NCI-H1436 treated with DMSO at 0.1 percent for 48 hours (cell line): ENCODE data around the gene MAP6.
A peak's percentile ranks its signal among the peaks of the same experiment; 100 is the strongest.

Experiments used
- DNase-seq: peaks from one replicate; lab custom pipeline; 2025; lab: John Stamatoyannopoulos, UW

The MAP6 gene

DNA sequence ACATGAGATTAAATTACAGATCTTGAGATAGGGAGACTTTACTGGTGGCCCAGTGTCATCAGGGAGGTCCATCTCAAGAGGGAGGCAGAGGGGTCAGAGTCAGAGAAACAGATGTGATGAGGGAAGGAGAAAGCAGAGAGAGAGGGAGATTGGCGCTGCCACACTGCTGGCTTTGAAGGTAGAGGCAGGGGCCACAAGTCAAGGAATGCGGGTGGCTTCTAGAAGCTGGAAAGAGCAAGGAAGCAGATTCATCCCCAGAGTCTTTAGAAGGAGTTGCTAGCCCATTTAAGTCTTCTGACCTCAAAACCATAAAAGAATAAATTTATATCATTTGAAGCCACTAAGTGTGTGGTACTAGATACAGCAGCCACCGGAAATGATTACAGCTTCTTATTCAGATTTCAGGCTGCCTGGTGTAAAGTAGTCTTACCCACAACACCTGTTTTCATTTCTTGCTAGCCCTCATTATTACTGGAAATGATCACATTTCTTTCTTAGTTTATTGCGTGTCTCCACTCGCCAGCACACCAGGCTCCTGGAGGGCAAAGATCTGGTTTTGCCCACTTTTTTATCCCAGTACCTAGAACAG is 119.4 kb downstream of the MAP6 start:
- DNase-seq = no peak

DNA sequence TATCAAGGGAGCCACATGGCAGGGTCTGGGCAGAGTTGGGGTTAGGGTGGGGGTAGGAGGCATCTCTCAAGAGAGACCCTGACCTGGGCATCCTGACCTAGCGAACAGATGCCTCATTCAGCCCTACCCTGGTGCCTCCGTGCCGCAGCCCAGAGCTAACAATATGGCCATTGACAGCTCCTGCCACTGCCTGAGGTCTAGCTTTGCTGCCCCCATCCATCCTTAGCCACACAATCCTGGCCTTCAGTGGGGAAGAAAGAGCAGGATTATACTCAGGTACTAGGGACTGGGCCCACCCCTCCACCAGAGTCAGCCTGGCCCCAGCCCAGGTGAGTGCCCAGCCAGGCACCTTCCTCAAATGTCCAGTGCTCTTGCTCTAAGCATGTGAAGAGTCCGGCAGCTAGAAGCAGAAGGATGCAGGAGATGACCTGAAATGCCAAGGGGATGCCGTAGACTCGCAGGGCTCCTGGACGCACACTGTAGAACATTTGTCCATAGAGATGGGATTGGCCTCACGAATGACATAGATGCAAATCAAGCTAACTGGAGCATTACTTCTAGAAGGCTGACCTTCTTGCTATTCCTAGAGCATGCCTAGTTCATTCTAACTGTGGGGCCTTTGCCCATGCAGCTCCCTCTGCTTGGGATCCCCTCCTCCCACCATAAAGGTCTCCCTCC is 120.1 kb downstream of the MAP6 start:
- no peak for DNase-seq

DNA sequence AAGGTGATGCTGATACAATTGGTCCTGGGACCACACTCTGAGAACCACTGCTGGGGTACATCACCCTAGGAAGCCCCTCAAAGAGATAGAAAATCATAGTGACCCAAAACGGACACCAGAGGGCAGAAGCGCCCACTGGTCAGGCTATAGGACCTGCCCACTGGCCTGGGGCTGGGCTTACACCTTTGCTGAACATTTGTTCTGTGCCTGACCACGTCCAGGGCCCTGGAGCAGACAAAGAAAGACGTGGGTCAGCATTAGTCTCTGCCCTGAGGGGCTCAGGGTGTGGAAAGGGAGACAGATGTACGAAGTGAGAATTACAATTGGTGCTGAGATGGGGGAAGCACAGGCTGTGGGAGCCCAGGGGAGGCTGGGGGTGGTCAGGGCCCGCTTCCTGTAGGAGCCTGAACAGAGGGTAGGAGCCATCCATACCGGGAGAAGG is 121.2 kb downstream of the MAP6 start:
- DNase-seq = peak; percentile 2

DNA sequence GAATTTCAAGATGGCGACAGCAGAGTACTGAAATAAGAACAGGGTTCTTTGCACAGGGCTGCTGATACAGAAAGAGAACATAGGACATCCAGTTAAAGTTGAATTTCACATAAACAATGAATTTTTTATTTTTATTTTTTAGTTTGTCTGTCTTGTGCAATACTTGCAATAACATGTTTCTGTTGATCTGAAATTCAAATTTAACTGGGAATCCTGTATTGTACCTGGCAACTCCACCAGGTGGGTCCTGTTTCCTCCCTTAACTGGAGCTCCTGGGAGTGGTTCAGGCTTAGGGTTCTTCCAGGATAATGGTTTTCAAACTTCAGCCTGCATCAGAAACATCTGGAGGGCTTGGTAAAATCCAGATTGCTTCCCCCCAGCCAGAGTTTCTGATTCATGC is 121.7 kb downstream of the MAP6 start:
- no peak for DNase-seq

DNA sequence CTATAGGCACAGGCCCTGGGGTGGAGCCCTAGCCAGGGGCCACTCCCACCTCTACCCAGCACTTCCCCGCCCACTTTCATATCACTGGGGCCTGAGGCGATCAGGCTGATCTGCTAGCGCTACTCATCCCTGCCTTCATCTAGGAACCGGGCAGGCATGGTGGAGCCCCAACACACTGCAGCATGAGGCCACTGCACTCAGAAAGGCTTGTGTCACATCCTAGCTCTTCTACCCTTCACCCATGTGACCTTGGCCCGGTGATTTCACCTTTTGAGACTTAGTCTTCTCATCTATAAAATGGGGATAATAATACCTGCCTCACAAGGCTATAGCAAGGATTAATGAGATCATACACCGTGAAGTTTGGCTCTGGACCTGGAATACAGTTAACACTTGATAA is 125.0 kb downstream of the MAP6 start:
- DNase-seq = no peak

DNA sequence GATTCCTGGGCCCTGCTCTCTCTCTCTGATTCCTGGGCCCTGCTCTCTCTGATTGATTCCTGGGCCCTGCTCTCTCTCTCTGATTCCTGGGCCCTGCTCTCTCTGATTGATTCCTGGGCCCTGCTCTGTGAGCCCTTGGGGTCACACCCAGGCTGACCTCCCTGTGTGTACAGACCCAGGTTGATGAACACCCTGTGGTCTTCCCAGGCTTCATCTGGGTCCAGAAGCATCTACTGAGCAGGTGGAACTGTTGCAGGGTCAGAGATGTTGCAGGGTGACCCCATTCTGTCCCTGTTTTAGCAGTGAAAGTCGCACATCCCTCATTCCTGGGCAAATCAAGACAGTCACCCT is 126.8 kb downstream of the MAP6 start:
- DNase-seq = no peak

DNA sequence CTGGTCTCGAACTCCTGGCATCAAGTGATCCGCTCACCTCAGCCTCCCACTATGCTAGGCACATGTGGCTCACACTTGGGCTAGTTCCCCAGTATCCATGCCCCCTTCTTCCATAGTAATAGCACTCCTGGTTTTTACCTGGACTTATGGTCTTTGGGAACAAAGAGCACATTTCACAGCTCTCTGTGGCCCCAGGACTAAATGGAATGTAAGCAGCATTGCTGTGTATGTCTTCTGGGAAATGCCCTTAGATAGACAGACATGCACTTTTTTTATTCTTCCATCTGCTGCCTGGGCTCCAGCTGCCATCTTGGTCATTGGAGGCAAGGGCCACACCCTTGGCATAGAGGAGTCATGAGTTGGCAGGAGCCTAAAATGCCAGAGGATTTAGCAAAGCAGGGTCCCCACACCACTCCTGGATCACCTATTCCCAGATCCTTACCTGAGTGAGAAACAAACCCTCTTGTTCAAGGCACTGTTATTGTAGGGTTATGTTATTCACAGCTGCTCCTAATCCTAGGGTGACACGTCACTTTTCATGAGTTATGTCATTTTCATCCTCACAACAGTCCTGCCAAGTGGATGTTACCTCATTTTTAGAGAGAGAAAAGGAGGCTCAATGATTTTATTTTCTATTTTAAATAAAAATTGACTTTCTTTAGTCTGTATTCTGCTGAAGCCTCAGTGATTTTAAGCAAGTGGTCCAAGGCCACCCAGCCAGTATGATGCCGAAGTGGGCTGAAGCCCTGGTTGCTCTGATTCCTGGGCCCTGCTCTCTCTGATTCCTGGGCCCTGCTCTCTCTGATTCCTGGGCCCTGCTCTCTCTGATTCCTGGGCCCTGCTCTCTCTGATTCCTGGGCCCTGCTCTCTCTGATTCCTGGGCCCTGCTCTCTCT is 127.4 kb downstream of the MAP6 start:
- DNase-seq = no peak

DNA sequence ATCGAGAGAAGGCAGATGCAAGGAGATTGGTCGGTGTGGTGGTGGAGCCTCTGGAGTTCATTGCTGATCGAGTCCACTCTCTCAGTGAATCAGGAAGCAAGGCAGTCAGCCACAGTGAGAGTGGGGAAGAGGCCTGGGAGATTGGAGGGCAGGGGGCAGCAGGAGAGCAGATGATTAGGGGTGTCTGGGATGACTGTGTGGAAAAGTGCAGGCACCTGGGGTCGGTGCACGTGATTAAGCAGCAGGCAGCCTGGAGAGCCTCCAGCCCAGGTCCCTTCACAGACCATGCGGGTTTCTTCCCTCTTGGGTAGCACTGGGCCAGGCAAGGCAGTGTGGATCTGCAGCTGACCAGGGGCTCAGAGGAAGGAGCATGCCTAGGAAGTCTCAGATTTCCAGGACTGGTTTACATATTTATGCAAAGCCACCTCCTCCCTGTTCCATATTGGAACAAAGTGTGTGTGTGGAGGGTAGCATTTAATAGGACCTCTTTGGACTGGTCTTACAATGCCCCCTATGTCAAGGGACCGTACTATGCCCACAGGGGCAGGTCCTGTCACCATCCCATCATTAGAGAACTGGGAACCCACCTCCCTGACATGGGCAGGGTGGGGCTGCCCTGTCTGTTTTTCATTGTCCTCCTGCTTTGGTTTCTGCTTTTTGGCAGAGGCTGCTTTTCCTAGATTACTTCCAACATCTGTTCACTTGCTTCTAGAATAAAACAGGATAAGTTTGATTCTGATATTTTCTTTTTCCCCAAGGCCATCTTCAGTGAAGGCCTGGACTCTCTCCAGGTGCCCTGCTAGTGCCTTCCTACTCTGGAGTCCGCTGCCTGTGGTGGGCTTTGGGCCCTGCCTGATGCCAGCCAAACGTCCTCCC is 129.1 kb downstream of the MAP6 start:
- no peak for DNase-seq

DNA sequence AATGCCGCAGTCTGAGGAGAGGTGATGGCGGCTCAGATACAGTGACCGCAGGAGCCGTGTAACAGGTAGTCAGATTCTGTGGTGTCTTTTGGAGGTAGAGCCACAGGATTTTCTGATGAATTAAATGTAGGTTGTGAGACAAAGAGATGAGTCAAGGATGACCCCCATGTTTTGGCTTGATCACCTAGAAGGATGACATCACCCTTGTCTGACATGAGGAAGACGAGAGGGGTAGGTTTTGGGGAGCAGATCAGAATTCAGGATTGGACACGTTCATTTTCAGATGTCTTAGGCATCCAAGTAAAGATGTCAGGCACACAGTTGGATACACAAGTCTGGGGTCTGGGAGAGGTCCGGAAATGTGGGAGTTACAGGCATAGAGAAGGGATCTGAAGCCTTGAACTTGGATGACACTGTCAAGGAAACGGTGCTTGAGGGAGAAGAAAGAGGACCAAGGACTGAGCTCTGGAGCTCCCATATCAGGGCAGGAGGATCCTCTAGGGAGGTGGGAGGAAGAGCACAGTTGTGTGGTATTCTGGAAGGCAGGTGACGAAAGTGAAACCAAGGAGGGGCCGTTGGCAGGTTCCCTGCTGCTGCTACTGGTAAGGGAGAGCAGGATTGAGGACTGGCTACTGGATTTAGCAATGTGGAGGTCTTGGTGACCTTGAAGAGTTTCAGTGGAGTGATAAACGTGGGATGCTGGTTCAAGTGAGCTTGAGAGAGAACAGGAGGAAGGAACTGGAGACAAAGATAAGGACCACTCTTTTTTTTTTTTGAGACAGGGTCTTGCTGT is 130.5 kb downstream of the MAP6 start:
- no peak for DNase-seq

DNA sequence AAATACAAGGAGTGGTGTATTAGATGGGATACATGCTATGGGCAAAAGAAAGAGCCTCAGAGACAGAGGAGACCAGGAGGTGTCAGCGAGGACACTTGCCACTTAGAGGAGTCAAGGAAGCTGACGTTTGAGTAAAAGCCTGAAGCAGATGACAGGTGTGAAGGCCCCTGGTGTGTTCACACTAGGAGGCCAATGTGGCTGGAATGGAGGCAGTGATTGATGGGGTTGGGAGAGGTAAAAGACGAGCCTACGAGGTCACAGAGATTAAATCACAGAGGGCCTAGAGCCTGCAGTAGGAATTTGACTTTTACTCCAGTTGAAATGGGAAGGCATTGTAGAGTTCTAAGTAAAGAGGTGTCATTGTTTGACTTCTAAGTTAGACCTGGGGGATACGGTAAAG is 131.1 kb downstream of the MAP6 start:
- no peak for DNase-seq
